CD4-positive, CD25-positive, alpha-beta regulatory T cell (primary cell): ENCODE measurements around the gene ZNF446. TPM values are rescaled to one million over a fixed set of nuclear protein-coding genes. Genes with fewer than 3 reads are reported as not detected.
"Not testable (repeated sequence)": the region's sequence is repeated elsewhere in the genome, so short reads cannot be mapped to it uniquely, and the experiment has no call there.

Experiments used
- ATAC-seq, 2 donors: fragments of 150-1000 bp; cut with Tn5 transposase; one replicate each; pipeline ENCODE4 v1.10.0; 2021; ENCODE audit warnings: low read depth in 2 of 2, moderate number of reproducible peaks in 2 of 2, moderate library complexity in 1 of 2
- DNase-seq, 3 donors: peaks; one replicate each; pipeline versions ENCODE4 v3.0.0 to v3.0.0-alpha.2; 2012 to 2022; ENCODE audit warnings: mixed read lengths in 1 of 3
- H3K27ac ChIP-seq: one replicate; pipeline ENCODE4 v1.7.0; 2013; ENCODE audit warnings: mild to moderate bottlenecking, low read length; ENCODE audit not compliant: insufficient read depth, poor library complexity, severe bottlenecking
- H3K27me3 ChIP-seq: one replicate; pipeline ENCODE4 v1.7.0; 2013; ENCODE audit warnings: low read length; ENCODE audit not compliant: control insufficient read depth, insufficient read depth
- H3K36me3 ChIP-seq: one replicate; pipeline ENCODE4 v1.7.0; 2013; ENCODE audit warnings: mild to moderate bottlenecking, low read length, moderate library complexity; ENCODE audit not compliant: control insufficient read depth, insufficient read depth
- H3K4me1 ChIP-seq: 2 replicates; pipeline ENCODE4 v1.7.0; 2013; ENCODE audit warnings: mild to moderate bottlenecking, low read length; ENCODE audit not compliant: insufficient read depth, control insufficient read depth, poor library complexity, severe bottlenecking
- H3K4me3 ChIP-seq: one replicate; pipeline ENCODE4 v1.7.0; 2013; ENCODE audit warnings: low read depth, mild to moderate bottlenecking, low read length, moderate library complexity
- H3K9me3 ChIP-seq, 2 experiments: 1 replicate in 1 of 2; 2 replicates in 1 of 2; pipeline ENCODE4 v1.7.0; 2013; ENCODE audit warnings: low read length in 2 of 2, mild to moderate bottlenecking in 1 of 2, moderate library complexity in 1 of 2; ENCODE audit not compliant: control insufficient read depth in 2 of 2
- H3K27ac Mint-ChIP-seq, 3 donors: one replicate each; pipeline ENCODE4 v1.8.0; 2020 to 2022; ENCODE audit warnings: mild to moderate bottlenecking in 3 of 3, mixed read lengths in 3 of 3, moderate library complexity in 2 of 3
- H3K27me3 Mint-ChIP-seq: one replicate; pipeline ENCODE4 v1.8.0; 2022; ENCODE audit warnings: mild to moderate bottlenecking, mixed read lengths
- H3K36me3 Mint-ChIP-seq: one replicate; pipeline ENCODE4 v1.8.0; 2020; ENCODE audit warnings: mixed read lengths
- H3K4me1 Mint-ChIP-seq, 4 donors: one replicate each; pipeline ENCODE4 v1.8.0; 2020 to 2022; ENCODE audit warnings: mixed read lengths in 4 of 4, mild to moderate bottlenecking in 1 of 4
- H3K4me3 Mint-ChIP-seq, 4 donors: one replicate each; pipeline ENCODE4 v1.8.0; 2020 to 2022; ENCODE audit warnings: mild to moderate bottlenecking in 4 of 4, mixed read lengths in 4 of 4, moderate library complexity in 3 of 4
- H3K9me3 Mint-ChIP-seq, 7 donors: one replicate each; pipeline ENCODE4 v1.8.0; 2020 to 2022; ENCODE audit warnings: mixed read lengths in 7 of 7, mild to moderate bottlenecking in 3 of 7, moderate library complexity in 2 of 7
- polyA plus RNA-seq, 4 donors: library from polyadenylated mRNA; unstranded; fragments of 300-500 nt; fragmentation: Illumina TruSeq; gene quantifications; one replicate each; pipeline ENCODE4 v1.2.3, GENCODE V29; 2021
- total RNA-seq: library from RNA; stranded (reverse); gene quantifications from one replicate; pipeline ENCODE4 v1.2.3, GENCODE V29; 2022

Gene ZNF446
- total and polyA plus RNA-seq, 5 donors from 2014 or later, result 1.7 to 10.5 (median 4.2) TPM

GRCh38 chr19:58460039-58460438, 16.1 kb upstream of the ZNF446 start:
- Histone ChIP-seq H3K4me1 (no peaks in the 10 kb centered on the region), H3K36me3 (peaks cover 3% of the 10 kb centered on the region), H3K4me3 (no peak overlapping the region), H3K27ac (no peak overlapping the region), H3K9me3 (no peaks in the 10 kb centered on the region), H3K27me3 (no peaks in the 10 kb centered on the region)
- Mint-ChIP-seq H3K27me3 (peaks cover under 1% of the 10 kb centered on the region), H3K9me3 (no peaks in the 10 kb centered on the region), H3K36me3 (peaks cover 15% of the 10 kb centered on the region), H3K27ac (peak overlapping the region in 1 of 3 donors; percentile 76), H3K4me1 (peaks cover 0 to 9% (median 3%) of the 10 kb centered on the region in 4 donors), H3K4me3 (peak overlapping the region in 1 of 4 donors; percentile 69)
- DNase-seq, result no peak
- no peak for ATAC-seq

GRCh38 chr19:58466089-58466759, 9.9 kb upstream of the ZNF446 start:
- DNase-seq (no peak), ATAC-seq (peak; percentile 5 to 8)
- Histone ChIP-seq H3K27ac (no peak overlapping the region), H3K36me3 (peaks cover 6% of the 10 kb centered on the region), H3K4me1 (peaks cover 18% of the 10 kb centered on the region), H3K4me3 (peak overlapping the region; percentile 71), H3K9me3 (no peaks in the 10 kb centered on the region), H3K27me3 (peaks cover 2% of the 10 kb centered on the region)
- Mint-ChIP-seq H3K9me3 (no peaks in the 10 kb centered on the region), H3K4me1 (peaks cover 0 to 26% (median 12%) of the 10 kb centered on the region in 4 donors), H3K4me3 (peak overlapping the region; percentile 88 to 95 (median 90)), H3K27ac (peak overlapping the region in 2 of 3 donors; percentile 75 to 85), H3K36me3 (peaks cover 5% of the 10 kb centered on the region), H3K27me3 (peaks cover 11% of the 10 kb centered on the region)

- DNase-seq (peak; percentile 96 to 97 (median 97)), ATAC-seq (peak; percentile 98)
- peak within 1 kb of the TSS; percentile 85 for H3K27ac ChIP-seq
- Mint-ChIP-seq H3K27me3 (peaks cover 11% of the 10 kb centered on the region), H3K4me1 (peaks cover 0 to 26% (median 12%) of the 10 kb centered on the region in 4 donors), H3K36me3 (peaks cover 5% of the 10 kb centered on the region), H3K4me3 (peak within 1 kb of the TSS; percentile 88 to 95 (median 90)), H3K27ac (peak within 1 kb of the TSS; percentile 75 to 85 (median 83)), H3K9me3 (no peaks in the 10 kb centered on the region)
- peak within 1 kb of the TSS; percentile 71 for H3K4me3 ChIP-seq
- H3K27me3 ChIP-seq, result peaks cover 2% of the 10 kb centered on the region
- H3K36me3 ChIP-seq, result peaks cover 7% of the 10 kb centered on the region
- peaks cover 18% of the 10 kb centered on the region for H3K4me1 ChIP-seq
- no peaks in the 10 kb centered on the region for H3K9me3 ChIP-seq
These were observed 9.2 kb upstream of the ZNF446 start, which contains the start of gene ZNF324 for GRCh38 chr19:58466760-58467589. ZNF324 (plus strand) TSS chr19:58467080; CDS start chr19:58469186, 2,106 bp downstream.

GRCh38 chr19:58468216-58468839, 7.8 kb upstream of the ZNF446 start:
- peaks cover 5% of the 10 kb centered on the region for H3K36me3 Mint-ChIP-seq
- Histone ChIP-seq H3K27ac (no peak overlapping the region), H3K27me3 (peaks cover 2% of the 10 kb centered on the region), H3K36me3 (peaks cover 16% of the 10 kb centered on the region), H3K9me3 (no peaks in the 10 kb centered on the region), H3K4me1 (peaks cover 18% of the 10 kb centered on the region), H3K4me3 (no peak overlapping the region)
- H3K9me3 Mint-ChIP-seq, result no peaks in the 10 kb centered on the region
- H3K4me3 Mint-ChIP-seq, result peak overlapping the region; percentile 81 to 89 (median 86)
- ATAC-seq (no peak), DNase-seq (no peak)
- peaks cover 11% of the 10 kb centered on the region for H3K27me3 Mint-ChIP-seq
- H3K27ac Mint-ChIP-seq, result peak overlapping the region in 2 of 3 donors; percentile 44 to 73
- H3K4me1 Mint-ChIP-seq, result peaks cover 0 to 26% (median 12%) of the 10 kb centered on the region in 4 donors

- peaks cover 16% of the 10 kb centered on the region for H3K36me3 ChIP-seq
- H3K27me3 ChIP-seq, result peaks cover 2% of the 10 kb centered on the region
- peak overlapping the region in 3 of 4 donors; percentile 38 to 88 (median 81) for H3K4me3 Mint-ChIP-seq
- H3K27ac ChIP-seq, result no peak overlapping the region
- H3K9me3 ChIP-seq, result no peaks in the 10 kb centered on the region
- H3K9me3 Mint-ChIP-seq, result no peaks in the 10 kb centered on the region
- peaks cover 0 to 31% (median 12%) of the 10 kb centered on the region in 4 donors for H3K4me1 Mint-ChIP-seq
- DNase-seq, result no peak
- peaks cover 5% of the 10 kb centered on the region for H3K36me3 Mint-ChIP-seq
- peaks cover 18% of the 10 kb centered on the region for H3K4me1 ChIP-seq
- ATAC-seq, result no peak
- H3K27me3 Mint-ChIP-seq, result peaks cover 11% of the 10 kb centered on the region
- no peak overlapping the region for H3K4me3 ChIP-seq
- peak overlapping the region in 1 of 3 donors; percentile 73 for H3K27ac Mint-ChIP-seq
These were observed 6.7 kb upstream of the ZNF446 start for GRCh38 chr19:58469241-58470013.

- peaks cover 16% of the 10 kb centered on the region for H3K36me3 ChIP-seq
- peak overlapping the region in 1 of 4 donors; percentile 44 for H3K4me3 Mint-ChIP-seq
- not testable (repeated sequence) for H3K27ac Mint-ChIP-seq
These were observed 5.2 kb upstream of the ZNF446 start for GRCh38 chr19:58470837-58471543.

More at GRCh38 chr19:58470837-58471543, 5.2 kb upstream of the ZNF446 start:
- ATAC-seq, H3K9me3 Mint-ChIP-seq, H3K4me3 ChIP-seq, H3K36me3 Mint-ChIP-seq, DNase-seq, H3K27ac ChIP-seq, H3K9me3 ChIP-seq, H3K27me3 Mint-ChIP-seq, H3K27me3 ChIP-seq: not testable (repeated sequence)
- H3K4me1 ChIP-seq, result peaks cover 28% of the 10 kb centered on the region
- H3K4me1 Mint-ChIP-seq, result peaks cover 4 to 44% (median 11%) of the 10 kb centered on the region in 4 donors
